Mucosa of rectum (tissue), 2 donors: ENCODE data around the gene OR2A1.
"Not testable (repeated sequence)": the region's sequence is repeated elsewhere in the genome, so short reads cannot be mapped to it uniquely, and the experiment has no call there.

ENCODE experiments used
- H3K27ac ChIP-seq, 2 donors: one replicate each; pipeline ENCODE4 v1.7.0; 2013; ENCODE audit warnings: inconsistent platforms in 2 of 2, low read depth in 2 of 2, low read length in 2 of 2
- H3K27me3 ChIP-seq, 2 donors: one replicate each; pipeline ENCODE4 v1.7.0; 2013; ENCODE audit warnings: low read length in 2 of 2; ENCODE audit not compliant: control insufficient read depth in 2 of 2, insufficient read depth in 2 of 2
- H3K36me3 ChIP-seq, 2 donors: one replicate each; pipeline ENCODE4 v1.7.0; 2013; ENCODE audit warnings: low read length in 2 of 2; ENCODE audit not compliant: control insufficient read depth in 2 of 2, insufficient read depth in 2 of 2
- H3K4me1 ChIP-seq, 2 donors: one replicate each; pipeline ENCODE4 v1.7.0; 2013; ENCODE audit warnings: low read length in 2 of 2, mild to moderate bottlenecking in 1 of 2; ENCODE audit not compliant: control insufficient read depth in 2 of 2, insufficient read depth in 2 of 2
- H3K4me3 ChIP-seq, 2 donors: one replicate each; pipeline ENCODE4 v1.7.0; 2013; ENCODE audit warnings: low read length in 2 of 2
- H3K9ac ChIP-seq, 2 donors: one replicate each; pipeline ENCODE4 v1.7.0; 2013; ENCODE audit warnings: low read length in 2 of 2, low read depth in 1 of 2, mild to moderate bottlenecking in 1 of 2
- H3K9me3 ChIP-seq, 2 donors: one replicate each; pipeline ENCODE4 v1.7.0; 2013; ENCODE audit warnings: low read length in 2 of 2; ENCODE audit not compliant: control insufficient read depth in 2 of 2
- donor health status: healthy.
- donor health status: Normal muscosa, but diverticular disease.

OR2A1 gene

DNA sequence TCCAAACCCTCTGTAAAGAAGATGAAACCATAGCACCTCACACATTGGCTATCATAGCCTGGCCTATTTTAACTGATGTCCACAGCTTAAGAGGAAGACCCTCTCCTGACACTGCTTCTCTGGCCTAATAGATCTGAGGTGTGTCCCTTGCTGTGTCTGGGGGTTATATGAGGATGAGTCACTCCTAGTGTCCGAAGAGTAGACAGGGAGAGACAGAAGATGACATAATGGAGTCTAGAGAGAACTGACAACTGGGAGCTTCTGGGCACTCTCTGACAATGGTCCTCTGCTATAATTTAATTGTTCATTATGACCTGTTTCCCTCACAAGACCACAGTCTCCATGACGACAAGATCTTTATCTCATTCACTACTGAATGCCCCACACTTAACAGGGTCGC lies 49.8 kb downstream of the OR2A1 start:
- not testable (repeated sequence) for H3K4me1 ChIP-seq, H3K27me3 ChIP-seq, H3K27ac ChIP-seq, H3K36me3 ChIP-seq, H3K9ac ChIP-seq, H3K9me3 ChIP-seq, H3K4me3 ChIP-seq

DNA sequence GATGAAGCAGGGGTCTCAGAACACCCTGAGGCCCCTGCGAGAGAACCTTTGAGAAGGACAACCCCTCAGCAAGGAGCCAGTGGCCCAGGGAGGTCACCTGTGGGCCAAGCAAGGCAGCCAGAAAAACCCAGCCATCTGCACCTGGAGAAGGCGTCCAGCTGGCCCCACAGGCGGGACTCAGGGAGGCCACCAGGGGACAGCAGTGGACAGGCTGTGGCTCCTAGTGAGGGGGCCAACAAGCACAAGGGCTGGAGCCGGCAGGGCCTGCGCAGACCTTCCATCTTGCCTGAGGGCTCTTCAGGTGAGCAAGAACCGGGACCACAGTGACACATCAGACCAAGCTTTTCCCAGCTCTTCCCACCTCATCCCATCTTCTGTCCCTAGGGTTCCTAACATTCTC lies 53.3 kb downstream of the OR2A1 start:
- H3K27ac ChIP-seq, H3K4me1 ChIP-seq, H3K27me3 ChIP-seq, H3K4me3 ChIP-seq, H3K36me3 ChIP-seq, H3K9ac ChIP-seq, H3K9me3 ChIP-seq: not testable (repeated sequence)

DNA sequence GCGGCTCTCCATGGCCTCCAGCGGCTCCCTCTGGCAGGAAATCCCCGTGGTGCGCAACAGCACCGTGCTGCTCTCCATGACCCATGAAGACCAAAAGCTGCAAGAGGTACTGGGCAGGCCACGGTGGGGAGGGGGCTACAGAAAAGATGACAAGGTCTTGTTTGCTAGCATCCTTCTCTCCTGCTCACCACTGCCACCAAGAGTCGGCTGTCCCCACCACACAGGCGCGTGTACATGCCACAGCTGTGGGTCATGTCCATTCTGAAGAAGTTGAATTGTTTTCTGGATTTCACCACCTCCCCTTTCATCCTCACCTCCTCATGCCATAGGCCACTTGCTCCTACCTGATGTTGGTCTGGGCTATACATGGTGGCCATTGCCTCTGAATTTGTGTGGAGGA lies 55.0 kb downstream of the OR2A1 start:
- H3K36me3 ChIP-seq, H3K27ac ChIP-seq, H3K4me1 ChIP-seq, H3K27me3 ChIP-seq, H3K9ac ChIP-seq, H3K9me3 ChIP-seq, H3K4me3 ChIP-seq: not testable (repeated sequence)

DNA sequence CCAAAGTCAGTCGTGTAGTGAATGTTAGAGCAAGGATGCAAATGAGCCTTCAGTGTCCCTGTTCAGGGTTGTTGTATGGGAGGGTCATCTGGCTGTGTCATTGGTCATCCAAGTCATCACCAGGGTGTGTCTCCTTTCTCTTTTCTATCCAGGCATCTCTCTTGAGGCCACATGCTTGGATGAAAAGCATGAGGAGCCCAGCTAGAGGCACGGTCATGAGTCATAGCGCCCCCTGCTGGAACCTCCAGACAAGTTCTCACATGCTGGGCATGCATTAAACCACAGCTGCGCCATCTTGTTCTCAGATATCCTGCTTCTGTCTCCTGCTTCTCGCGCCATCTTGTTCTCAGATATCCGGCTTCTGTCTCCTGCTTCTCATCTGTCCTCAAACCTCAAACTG lies 57.0 kb downstream of the OR2A1 start:
- H3K27me3 ChIP-seq, H3K9ac ChIP-seq, H3K27ac ChIP-seq, H3K36me3 ChIP-seq, H3K4me3 ChIP-seq, H3K9me3 ChIP-seq, H3K4me1 ChIP-seq: not testable (repeated sequence)
